Left ventricle myocardium superior (tissue), 1 donor: ENCODE results near the gene NIN. TPM values are rescaled to one million over a fixed set of nuclear protein-coding genes. Genes with fewer than 3 reads are reported as not detected.
A peak's percentile ranks its signal among the peaks of the same experiment; 100 is the strongest.
"Not testable (repeated sequence)": the region's sequence is repeated elsewhere in the genome, so short reads cannot be mapped to it uniquely, and the experiment has no call there.

Source experiments
- ATAC-seq: fragments of 200-7000 bp; cut with Tn5 transposase; one replicate; pipeline ENCODE4 v1.9.1; 2020; ENCODE audit warnings: mild to moderate bottlenecking, moderate library complexity
- DNase-seq: peaks from one replicate; pipeline ENCODE4 v3.0.0-alpha.2; 2020
- intact Hi-C: fragments of 100-400 bp; cut with micrococcal nuclease; formaldehyde crosslinking; loops from one replicate; pipeline ENCODE4 v1.11.0; 2022
- total RNA-seq: library from RNA; stranded (reverse); fragmentation: NEBNext Ultra II Directional; extraction: Animal tissue kit (Norgen Biotek cat#: 25700); gene quantifications from one replicate; pipeline ENCODE4 v1.2.1, GENCODE V29; 2021
- donor health status: DM: no; HTN: yes; CAD: no; lungs with severe emphysema.

NIN gene
- total RNA-seq, 1 donor from 2014 or later: 21.3 TPM

GRCh38 chr14:50694260-50694659 is 136.7 kb downstream of the NIN start:
- intact Hi-C loops, ATAC-seq, DNase-seq: not testable (repeated sequence)

GRCh38 chr14:50688875-50689274 is 142.1 kb downstream of the NIN start:
- ATAC-seq (no peak), DNase-seq (no peak)
- intact Hi-C loops: no loop called here

GRCh38 chr14:50679674-50680073 is 151.3 kb downstream of the NIN start:
- ATAC-seq (no peak), DNase-seq (no peak)
- intact Hi-C loops: no loop called here

- intact Hi-C loops: no loop called here
- DNase-seq (no peak), ATAC-seq (no peak)
Observed at GRCh38 chr14:50678163-50678562, 152.8 kb downstream of the NIN start.

- intact Hi-C loops: no loop called here
- ATAC-seq: peak; percentile 40
Observed at GRCh38 chr14:50677527-50678063, 153.4 kb downstream of the NIN start.

GRCh38 chr14:50676814-50677516 is 154.0 kb downstream of the NIN start:
- intact Hi-C loops: no loop called here
- ATAC-seq (no peak), DNase-seq (no peak)

More at GRCh38 chr14:50677527-50678063, 153.4 kb downstream of the NIN start:
- no peak for DNase-seq

GRCh38 chr14:50675597-50675996 is 155.4 kb downstream of the NIN start:
- intact Hi-C loops: no loop called here
- no peak for ATAC-seq

GRCh38 chr14:50670866-50671256 is 160.1 kb downstream of the NIN start:
- ATAC-seq: no peak
- DNase-seq: no peak
- intact Hi-C loops: no loop called here

More at GRCh38 chr14:50675597-50675996, 155.4 kb downstream of the NIN start:
- no peak for DNase-seq

- intact Hi-C loops: no loop called here
Observed at GRCh38 chr14:50670196-50670865, 160.6 kb downstream of the NIN start.

More at GRCh38 chr14:50670196-50670865, 160.6 kb downstream of the NIN start:
- no peak for ATAC-seq
- no peak for DNase-seq

Other genes with a start within 250 kb of the NIN start
- gene SAV1, start 162.9 kb downstream of the NIN start, total RNA-seq: 26.2 TPM
- gene ABHD12B, start 40.9 kb upstream of the NIN start, total RNA-seq: not detected
- 6.6 TPM for gene PYGL, start 113.3 kb upstream of the NIN start, total RNA-seq